Activated effector memory CD4-positive, alpha-beta T cell treated with anti-CD3 and anti-CD28 coated beads, Interleukin-2, amount 50 U/mL, for 16 hours (primary cell): ENCODE measurements around the gene TEN1.
"Not testable (repeated sequence)": the region's sequence is repeated elsewhere in the genome, so short reads cannot be mapped to it uniquely, and the experiment has no call there.

Source experiments
- DNase-seq: peaks from one replicate; pipeline ENCODE4 v3.0.0-alpha.2; 2020

Gene TEN1

DNA sequence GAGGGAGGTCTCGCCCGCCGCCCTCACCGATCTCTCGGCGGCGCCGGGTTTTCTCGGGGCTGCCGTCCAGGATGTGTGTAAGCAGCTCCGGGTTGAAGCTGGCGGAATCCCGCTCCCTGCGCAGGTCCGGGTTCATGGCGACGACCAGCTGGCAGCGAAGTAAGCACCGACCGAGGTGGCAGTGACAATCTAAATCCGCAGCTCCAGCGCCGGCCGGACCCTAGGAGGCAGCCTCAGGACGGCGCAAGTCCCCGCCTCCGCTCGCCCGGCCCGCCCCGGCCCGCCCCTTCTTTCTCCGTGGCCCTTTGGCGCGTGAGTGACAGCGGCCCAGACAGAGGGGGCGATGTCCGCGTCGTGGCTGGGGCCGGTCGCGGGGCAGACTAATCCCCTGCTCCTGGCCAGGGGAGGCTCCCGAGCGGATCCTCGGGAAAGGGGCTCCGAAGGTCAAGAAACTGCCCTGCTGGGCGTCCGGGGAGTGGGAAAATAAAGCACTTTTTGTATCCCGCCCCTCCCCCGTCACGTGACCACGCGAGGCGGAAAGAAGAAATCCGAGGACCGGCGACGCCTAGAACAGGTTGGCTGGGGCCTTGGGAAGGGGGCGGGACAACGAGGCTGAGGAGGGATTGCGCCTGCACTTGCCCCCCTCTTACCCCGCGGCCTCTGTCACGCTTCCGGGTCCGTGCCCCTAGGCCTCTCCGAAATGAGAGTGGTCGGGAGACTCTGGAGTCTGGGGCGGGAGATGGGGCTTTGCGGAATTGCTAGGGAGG lies at the start of gene TEN1, which contains the start of gene ACOX1:
TEN1 (plus strand) TSS at position 303 of the 767 bp plus-strand sequence. CDS start 6,953 bp downstream, outside the sequence.
ACOX1 (minus strand) TSS at position 229 of the 767 bp plus-strand sequence; CDS start at position 136, 93 bp downstream.
- peak; percentile 98 for DNase-seq

DNA sequence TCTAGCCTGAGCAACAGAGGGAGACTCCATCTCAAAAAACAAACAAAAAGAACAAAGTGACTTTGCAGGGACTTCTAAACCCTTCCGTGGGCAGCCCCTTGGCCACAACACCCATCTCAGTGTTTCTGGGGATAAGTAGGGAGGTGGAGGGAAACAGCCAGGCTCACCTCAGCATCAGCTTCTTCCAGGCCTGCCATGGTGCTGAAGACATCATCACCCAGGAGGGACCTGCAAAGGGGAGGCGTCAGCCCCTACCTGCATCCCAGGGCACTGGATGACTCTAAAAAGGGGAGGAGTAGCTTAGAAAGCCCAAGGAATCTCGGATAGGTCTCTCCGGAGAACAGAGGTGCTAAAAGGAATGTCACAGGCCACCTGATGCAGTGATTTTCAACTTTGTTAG lies 48.0 kb upstream of the TEN1 start:
- no peak for DNase-seq

DNA sequence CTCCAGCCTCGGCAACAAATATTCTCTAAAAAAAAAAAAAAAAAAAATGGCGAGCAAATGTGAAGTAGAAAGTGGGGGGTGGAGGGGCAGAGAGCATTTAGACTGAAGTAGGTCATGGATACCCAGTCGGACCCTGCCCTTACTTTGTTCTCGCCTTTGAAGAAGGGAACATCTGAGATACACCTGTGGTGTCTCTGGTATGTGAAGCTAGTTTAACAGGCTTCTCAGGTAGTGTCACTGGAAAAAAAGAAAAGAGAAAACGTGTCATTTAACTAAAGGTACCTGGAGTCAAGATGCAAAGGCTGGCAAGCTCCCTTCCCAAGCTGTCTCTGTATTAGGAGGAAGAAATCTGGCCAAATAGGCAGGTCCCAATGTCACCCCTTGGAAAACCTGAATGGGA lies 46.2 kb upstream of the TEN1 start:
- no peak for DNase-seq

DNA sequence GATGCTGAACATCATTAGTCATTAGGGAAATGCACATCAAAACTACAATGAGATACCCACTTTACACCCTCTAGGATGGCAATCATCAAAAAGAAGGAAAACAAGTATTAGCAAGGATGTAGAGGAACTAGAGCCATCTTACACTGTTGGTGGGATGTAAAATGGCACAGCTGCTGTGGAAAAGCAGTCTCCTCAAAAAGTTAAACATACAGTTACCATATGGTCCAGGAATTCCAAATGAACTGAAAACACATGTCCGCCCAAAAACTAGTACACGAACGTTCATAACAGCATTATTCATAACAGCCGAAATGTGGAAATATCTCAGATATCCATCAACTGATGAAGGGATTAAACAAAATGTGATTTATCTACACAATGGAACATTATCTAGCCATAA lies 45.2 kb upstream of the TEN1 start:
- no peak for DNase-seq

DNA sequence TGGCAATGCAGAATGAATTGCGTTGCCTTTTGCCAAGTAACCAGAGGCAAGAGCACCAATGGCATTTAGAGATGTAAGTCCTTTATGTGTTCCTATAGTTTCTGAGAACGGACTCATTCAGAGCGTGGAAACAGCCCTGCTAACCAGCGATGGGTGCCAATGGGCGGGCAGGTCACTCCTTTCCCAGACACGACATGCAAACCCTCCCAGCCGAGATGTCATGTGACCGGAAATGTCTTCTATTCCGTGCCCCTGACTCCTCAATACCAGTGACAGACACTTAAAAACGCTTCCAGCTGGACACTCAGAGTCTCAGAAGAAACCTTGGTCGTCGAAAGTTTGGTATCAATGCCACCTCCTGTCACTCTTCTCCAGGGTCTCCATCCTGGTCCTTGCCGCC lies 41.4 kb upstream of the TEN1 start:
- no peak for DNase-seq

DNA sequence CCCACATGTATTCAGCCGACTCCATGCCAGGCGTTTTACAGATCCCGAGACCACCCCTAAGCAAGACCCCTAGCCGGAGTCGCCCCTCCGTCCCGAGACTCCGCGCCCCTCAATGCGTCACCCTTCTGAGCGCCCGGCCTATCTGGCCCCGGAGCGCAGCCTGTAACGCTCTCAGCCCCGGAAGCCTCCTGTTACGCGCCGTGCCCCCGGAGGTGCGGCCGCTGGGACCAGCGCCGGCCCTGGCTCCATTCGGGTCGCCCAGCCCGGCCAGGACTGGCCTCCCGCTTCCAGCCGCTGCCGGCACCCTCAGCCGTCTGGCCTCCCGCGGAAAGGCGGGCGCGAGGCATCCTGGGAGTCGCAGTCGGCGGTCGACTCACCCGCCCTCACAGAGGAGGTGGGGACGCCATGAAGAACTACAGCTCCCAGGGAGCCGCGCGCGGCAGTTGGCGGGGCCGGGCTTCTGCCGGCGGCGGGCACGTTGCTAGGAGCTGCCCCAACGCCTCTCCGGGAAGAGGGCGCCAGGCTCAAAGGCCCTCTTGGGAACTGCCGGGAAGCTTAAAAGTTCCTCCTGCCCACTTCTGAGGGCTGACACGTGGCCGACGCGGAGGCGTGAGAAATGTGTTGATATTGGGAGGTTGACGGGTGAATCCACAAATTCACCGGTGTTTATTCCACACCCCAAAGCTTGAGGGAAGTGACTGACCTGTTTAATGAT lies 38.2 kb upstream of the TEN1 start, which contains the start of gene FBF1:
FBF1 (minus strand) TSS at position 316 of the 715 bp plus-strand sequence. CDS start 2,893 bp downstream, outside the sequence.
- DNase-seq = peak; percentile 97

DNA sequence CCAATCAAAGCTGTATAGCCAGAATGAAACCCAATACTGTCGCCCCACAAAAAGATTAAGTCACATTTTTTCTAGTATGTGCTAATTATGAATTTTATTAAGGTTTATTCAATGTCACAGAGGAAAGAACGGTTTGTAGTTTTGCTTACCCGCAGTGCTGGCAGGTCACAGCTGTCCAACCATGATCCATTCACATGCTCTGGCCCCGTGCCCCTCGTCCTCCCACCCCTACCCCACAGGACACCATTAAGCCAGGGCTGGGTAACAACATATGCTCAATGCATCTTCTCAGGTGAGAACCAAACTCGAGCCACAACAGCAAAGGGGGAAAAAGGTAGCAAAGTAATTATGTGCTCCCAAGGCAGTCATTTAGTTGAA lies 37.6 kb upstream of the TEN1 start:
- DNase-seq = no peak

GRCh38 chr17:75942473-75942872 lies 36.6 kb upstream of the TEN1 start:
- DNase-seq = no peak

DNA sequence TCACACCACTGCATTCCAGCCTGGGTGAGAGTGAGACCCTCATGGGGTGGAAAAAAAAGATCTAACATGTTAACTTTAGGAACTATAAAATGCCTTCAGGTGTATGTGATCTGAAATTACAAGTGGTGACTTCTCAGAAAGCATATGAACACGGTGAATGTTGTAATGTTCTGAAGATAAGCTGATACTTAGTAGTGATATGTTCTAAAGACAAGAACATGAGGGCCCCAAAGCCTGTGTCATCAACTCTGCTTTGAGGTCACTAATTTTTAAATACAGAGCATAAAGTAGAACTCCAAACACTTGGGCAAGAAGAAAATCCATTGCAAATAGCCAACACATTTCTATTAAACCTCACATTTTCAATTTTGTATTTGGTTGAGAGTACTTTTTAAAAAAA lies 35.5 kb upstream of the TEN1 start:
- no peak for DNase-seq

DNA sequence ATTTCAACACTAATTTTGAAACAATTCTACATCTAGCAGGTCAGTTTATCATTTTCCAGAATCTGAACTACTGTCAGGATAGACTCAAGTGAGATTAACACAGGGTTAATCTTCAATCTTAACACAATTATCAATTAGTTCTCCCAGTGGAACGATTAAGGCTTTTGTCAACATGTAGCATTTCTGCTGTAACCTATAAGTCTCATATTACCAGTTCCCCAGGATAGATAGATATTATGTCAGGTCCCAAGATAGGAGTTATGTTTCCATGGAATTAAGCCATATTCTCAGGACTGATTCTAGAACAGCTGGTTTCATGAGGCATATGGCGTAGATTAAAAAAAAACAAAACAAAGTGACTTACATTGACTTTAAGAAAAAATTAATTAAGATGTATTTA lies 33.8 kb upstream of the TEN1 start:
- DNase-seq = no peak

DNA sequence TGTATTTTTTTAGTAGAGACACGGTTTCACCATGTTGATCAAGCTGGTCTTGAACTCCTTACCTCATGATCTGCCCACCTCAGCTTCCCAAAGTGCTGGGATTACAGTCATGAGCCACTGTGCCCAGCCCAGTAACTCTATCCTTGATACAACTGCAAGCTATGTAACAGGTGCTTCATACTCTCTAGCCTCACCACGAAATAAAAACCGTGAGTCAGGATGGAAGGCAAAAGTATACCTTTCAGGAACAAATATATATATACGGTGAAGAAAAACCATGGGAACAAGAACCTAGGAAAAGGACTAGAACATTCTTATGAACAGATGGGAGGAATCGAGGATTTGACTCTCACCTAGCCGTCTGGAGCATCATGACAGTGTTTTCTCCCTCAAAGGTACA lies 28.6 kb upstream of the TEN1 start:
- no peak for DNase-seq

- DNase-seq = no peak
These were observed 28.0 kb upstream of the TEN1 start for GRCh38 chr17:75950855-75951554.

DNA sequence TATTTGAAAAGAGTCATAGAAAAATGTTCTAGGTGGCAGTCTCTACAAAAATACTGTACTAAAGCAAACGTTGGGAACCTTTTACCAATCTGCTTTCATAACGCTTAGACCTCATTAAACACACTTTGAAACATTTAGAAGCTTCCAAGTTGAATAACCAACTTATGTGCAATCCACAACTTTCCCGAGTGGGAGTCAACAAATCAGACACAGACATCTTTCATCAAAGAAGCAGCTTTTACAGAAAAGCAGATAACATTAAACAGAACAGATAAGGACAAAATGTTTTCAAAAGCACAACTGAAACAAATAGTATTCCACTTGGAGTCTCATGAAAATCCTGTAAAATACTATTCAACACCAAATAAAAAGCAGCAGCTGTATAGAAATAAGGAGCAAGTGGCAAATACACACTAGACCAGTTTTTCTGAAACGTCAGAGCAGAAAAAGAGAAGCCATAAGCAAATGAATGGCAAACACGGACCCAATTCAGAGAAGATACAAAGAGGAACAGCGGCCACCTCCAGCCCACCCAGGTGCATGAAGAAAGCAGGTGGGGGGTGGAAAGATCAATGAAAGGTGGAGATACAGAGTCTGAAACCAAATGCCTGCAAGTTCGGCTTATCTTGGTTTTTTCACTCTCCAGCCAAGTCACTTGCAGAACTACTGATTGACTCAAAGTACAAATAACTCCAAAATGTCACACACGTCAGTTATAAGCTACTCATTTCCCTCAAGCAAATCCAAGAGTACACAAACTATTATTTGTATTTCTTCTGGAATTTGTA lies 19.8 kb upstream of the TEN1 start:
- no peak for DNase-seq

- DNase-seq = no peak
These were observed 19.1 kb upstream of the TEN1 start for GRCh38 chr17:75959839-75960511.

GRCh38 chr17:75965468-75965867 lies 13.6 kb upstream of the TEN1 start:
- DNase-seq = no peak

GRCh38 chr17:75969044-75969443 lies 10.0 kb upstream of the TEN1 start:
- DNase-seq = not testable (repeated sequence)

DNA sequence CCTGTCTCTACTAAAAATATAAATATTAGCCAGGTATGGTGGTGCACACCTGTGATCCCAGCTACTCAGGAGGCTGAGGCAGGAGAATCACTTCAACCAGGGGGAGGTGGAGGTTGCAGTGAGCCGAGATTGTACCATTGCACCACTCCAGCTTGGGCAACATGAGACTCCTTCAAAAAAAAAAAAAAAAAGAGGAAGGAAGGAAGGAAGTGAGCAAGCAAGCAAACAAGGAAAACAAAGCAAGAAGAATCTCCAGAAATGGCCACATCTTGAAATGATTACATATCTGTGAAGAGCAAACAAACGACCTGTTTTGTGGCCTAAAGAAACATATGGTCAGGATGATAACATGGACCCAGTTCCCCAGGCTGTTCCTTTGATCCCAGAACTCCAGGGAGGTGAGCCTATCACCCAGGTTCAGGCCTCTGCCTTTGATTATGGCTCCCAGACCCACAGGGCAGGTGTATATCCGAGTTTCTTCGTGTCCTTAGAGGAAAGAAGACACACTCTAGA lies 9.0 kb upstream of the TEN1 start:
- DNase-seq = no peak

DNA sequence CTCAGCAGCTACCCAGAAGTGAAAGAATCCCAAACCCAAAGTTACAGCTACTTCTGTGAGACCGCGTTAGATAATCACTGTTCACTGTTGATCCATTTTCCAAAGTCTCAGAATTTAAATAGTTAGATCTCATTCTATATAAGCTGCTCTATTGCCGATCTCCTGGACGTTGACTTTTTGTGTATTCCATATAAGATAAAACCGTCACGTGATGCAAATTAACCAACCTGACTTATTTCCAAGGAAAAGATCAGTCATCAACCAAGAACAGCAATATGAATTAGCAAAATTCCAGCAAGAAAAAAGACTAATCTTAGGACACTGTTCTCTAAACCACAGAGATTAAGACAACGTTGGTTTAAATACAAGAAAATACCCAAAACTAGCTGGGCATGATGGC lies 8.4 kb upstream of the TEN1 start:
- no peak for DNase-seq

DNA sequence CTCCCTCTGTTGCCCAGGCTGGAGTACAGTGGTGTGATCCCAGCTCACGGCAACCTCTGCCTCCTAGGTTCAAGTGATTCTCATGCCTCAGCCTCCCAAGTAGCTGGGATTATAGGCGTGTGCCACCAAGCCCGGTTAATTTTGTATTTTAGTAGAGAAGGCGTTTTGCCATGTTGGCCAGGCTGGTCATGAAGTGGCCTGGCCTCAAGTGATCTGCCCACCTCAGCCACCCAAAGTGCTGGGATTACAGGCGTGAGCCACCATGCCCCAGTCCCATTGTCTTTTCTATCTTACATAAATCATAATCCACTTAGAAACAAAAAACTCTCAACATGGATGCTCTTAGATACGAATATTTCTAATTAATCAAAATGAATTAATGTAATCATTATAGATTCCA lies 3.9 kb upstream of the TEN1 start:
- not testable (repeated sequence) for DNase-seq

DNA sequence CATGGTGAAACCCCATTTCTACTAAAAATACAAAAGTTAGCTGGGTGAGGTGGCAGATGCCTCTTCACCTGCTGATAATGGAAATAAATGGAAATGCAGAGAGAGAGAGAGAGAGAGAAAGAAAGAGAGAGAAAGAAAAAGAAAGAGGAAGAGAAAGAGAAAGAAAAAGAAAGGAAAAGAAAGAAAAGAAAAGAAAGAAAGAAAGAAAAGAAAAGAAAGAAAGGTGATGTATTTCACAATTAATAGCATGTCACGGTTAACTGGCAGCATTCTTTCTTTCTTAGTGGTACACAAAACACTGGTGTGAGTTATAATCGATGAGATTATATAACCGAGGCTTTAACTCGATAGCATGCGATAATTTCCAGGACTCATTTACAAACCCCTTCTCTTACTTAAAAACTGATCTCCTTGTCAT lies 3.3 kb upstream of the TEN1 start:
- no peak for DNase-seq

DNA sequence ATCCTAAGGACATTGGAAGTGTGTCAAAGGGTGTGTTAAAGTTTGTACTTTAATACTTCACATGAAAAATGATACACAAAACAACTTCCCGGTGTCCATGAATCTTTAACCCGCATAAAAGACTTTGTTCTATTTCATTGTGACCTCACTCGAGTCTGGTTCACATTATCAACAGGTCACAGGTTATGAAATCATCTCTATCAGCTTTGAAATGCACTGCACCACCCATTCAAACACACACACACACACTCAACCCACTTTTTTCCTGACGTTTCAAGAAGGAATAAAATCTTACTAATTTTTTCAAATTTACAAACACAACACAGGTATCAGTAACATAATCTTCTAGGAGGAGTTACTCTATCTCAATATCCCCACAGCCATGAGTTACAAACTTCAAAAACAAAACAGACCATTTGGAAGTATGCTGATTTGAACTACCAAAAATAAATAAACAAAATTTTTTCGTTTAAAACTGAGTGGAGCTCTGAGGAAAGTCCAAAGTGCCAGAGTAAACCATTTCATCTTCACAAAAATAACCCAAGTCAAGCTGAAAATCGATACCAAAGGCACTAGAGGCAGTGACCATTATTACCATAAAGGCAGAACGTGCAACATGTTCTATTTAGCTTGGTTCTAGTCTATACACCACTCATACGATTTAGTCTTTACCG lies 2.7 kb upstream of the TEN1 start:
- no peak for DNase-seq
